A549 (cell line): Measurements from ENCODE around the gene GALNT14. TPM values are rescaled to one million over a fixed set of nuclear protein-coding genes. Genes with fewer than 3 reads are reported as not detected.

ENCODE experiments used
- ATAC-seq, 2 experiments: fragments of 200-7000 bp in 1 of 2; fragments of >200 bp in 1 of 2; cut with Nextera tagmentation in 1 of 2; cut with Tn5 transposase in 1 of 2; 3 replicates each; pipeline versions ENCODE4 v1.8.0 to v1.9.1; 2018 to 2020; ENCODE audit warnings: mild to moderate bottlenecking in 1 of 2, moderate library complexity in 1 of 2
- CTCF ChIA-PET: fragments of 300-600 bp; sonication (Branson Sonifier 250); formaldehyde crosslinking; extraction: SDS; loops from one replicate; lab custom pipeline; 2021; ENCODE audit warnings: antibody characterized with exemption, inconsistent platforms; lab: Yijun Ruan, JAX
- POLR2A ChIA-PET: fragments of 350-600 bp; formaldehyde crosslinking; extraction: SDS; loops from one replicate; lab custom pipeline; 2021; ENCODE audit warnings: antibody characterized with exemption, inconsistent platforms; lab: Yijun Ruan, JAX
- DNase-seq, 2 experiments: peaks; one replicate each; pipeline versions ENCODE4 v3.0.0 to v3.0.0-alpha.2; 2011 to 2016; ENCODE audit warnings: low read depth in 1 of 2, low spot score in 1 of 2
- FAIRE-seq: peaks from 2 replicates; lab custom pipeline; 2011; peaks lifted over from hg19 to GRCh38; lab: Jason Lieb, UNC
- H3K27ac ChIP-seq, 2 experiments: fragments of >200 bp; sonication (Bioruptor Twin); formaldehyde crosslinking; 3 replicates each; pipeline ENCODE4 v1.5.1; 2016 to 2017
- H3K4me1 ChIP-seq: fragments of >200 bp; sonication (Bioruptor Twin); formaldehyde crosslinking; 3 replicates; pipeline ENCODE4 v1.6.1; 2016
- H3K4me2 ChIP-seq: fragments of >200 bp; sonication (Bioruptor Twin); formaldehyde crosslinking; 3 replicates; pipeline ENCODE4 v1.6.1; 2016
- H3K4me3 ChIP-seq: fragments of >200 bp; sonication (Bioruptor Twin); formaldehyde crosslinking; 3 replicates; pipeline ENCODE4 v1.5.1; 2016
- H3K9me3 ChIP-seq: fragments of >200 bp; sonication (Bioruptor Twin); formaldehyde crosslinking; 3 replicates; pipeline ENCODE4 v1.6.1; 2016
- BCL3 ChIP-seq: fragments of >200 bp; sonication (Bioruptor Twin); formaldehyde crosslinking; IDR thresholded peaks from 3 replicates; pipeline ENCODE4 v1.6.1; 2016
- BHLHE40 ChIP-seq: IDR thresholded peaks from 2 replicates; pipeline ENCODE4 v1.6.1; 2012; ENCODE audit warnings: low read depth, low read length, inconsistent platforms
- CBX8 ChIP-seq: fragments of 200-600 bp; sonication (generic); IDR thresholded peaks from 2 replicates; pipeline ENCODE4 v1.6.1; 2016
- CHD2 ChIP-seq: fragments of 150-350 bp; IDR thresholded peaks from 2 replicates; pipeline ENCODE4 v1.6.1; 2014; ENCODE audit warnings: low read length; ENCODE audit not compliant: partially characterized antibody
- CHD4 ChIP-seq: fragments of 200-600 bp; sonication (generic); IDR thresholded peaks from 2 replicates; pipeline ENCODE4 v1.6.1; 2016; ENCODE audit warnings: antibody characterized with exemption, mild to moderate bottlenecking, borderline replicate concordance
- EHF ChIP-seq: fragments of 250-450 bp; sonication (Bioruptor Pico); IDR thresholded peaks from 2 replicates; pipeline ENCODE4 v1.5.0; 2020; ENCODE audit warnings: mild to moderate bottlenecking
- EHMT2 ChIP-seq: fragments of 200-600 bp; sonication (generic); IDR thresholded peaks from 2 replicates; pipeline ENCODE4 v1.6.1; 2016; ENCODE audit warnings: antibody characterized with exemption, low read depth, mild to moderate bottlenecking, moderate library complexity
- ELK1 ChIP-seq: fragments of 150-350 bp; IDR thresholded peaks from 2 replicates; pipeline ENCODE4 v1.6.1; 2014; ENCODE audit warnings: low read depth, mild to moderate bottlenecking, low read length
- EP300 ChIP-seq, 2 experiments: fragments of >200 bp; sonication (Bioruptor Twin); formaldehyde crosslinking; IDR thresholded peaks; 2 replicates in 1 of 2; 3 replicates in 1 of 2; pipeline ENCODE4 v1.6.1; 2016 to 2017
- ESRRA ChIP-seq: fragments of 150-350 bp; IDR thresholded peaks from 2 replicates; pipeline ENCODE4 v1.6.1; 2014; ENCODE audit warnings: mild to moderate bottlenecking, low read length, borderline replicate concordance
- HES2 ChIP-seq: fragments of >200 bp; sonication (Bioruptor Twin); formaldehyde crosslinking; IDR thresholded peaks from 2 replicates; pipeline ENCODE4 v1.6.1; 2016
- HEYL ChIP-seq: fragments of 250-450 bp; sonication (Bioruptor Pico); IDR thresholded peaks from 2 replicates; pipeline ENCODE4 v1.8.0; 2021; ENCODE audit warnings: mild to moderate bottlenecking, moderate library complexity
- JUN ChIP-seq, 2 experiments: fragments of >200 bp; sonication (Bioruptor Twin); formaldehyde crosslinking; IDR thresholded peaks; 2 replicates in 1 of 2; 3 replicates in 1 of 2; pipeline ENCODE4 v1.6.1; 2016 to 2017
- KDM1A ChIP-seq: fragments of 200-600 bp; sonication (generic); IDR thresholded peaks from 2 replicates; pipeline ENCODE4 v1.6.1; 2016; ENCODE audit warnings: low read depth, mild to moderate bottlenecking
- KDM5A ChIP-seq: fragments of 200-600 bp; sonication (generic); IDR thresholded peaks from 2 replicates; pipeline ENCODE4 v1.6.1; 2016; ENCODE audit warnings: antibody characterized with exemption, mild to moderate bottlenecking
- MAFK ChIP-seq: fragments of 450-650 bp; IDR thresholded peaks from 2 replicates; pipeline ENCODE4 v1.6.1; 2014; ENCODE audit not compliant: partially characterized antibody
- MAZ ChIP-seq: fragments of 150-350 bp; IDR thresholded peaks from 2 replicates; pipeline ENCODE4 v1.6.1; 2014; ENCODE audit warnings: antibody characterized with exemption, low read depth, low read length, borderline replicate concordance
- MYC ChIP-seq: IDR thresholded peaks from 2 replicates; pipeline ENCODE4 v1.6.1; 2012; ENCODE audit warnings: mild to moderate bottlenecking, inconsistent platforms, low read length, improper control_type of control experiment, borderline replicate concordance
- NPAS2 ChIP-seq: fragments of 250-450 bp; sonication (Bioruptor Pico); IDR thresholded peaks from 2 replicates; pipeline ENCODE4 v1.8.0; 2022; ENCODE audit warnings: mild to moderate bottlenecking, moderate library complexity, borderline replicate concordance
- PBX3 ChIP-seq: IDR thresholded peaks from 2 replicates; pipeline ENCODE4 v1.6.1; 2012
- RCOR1 ChIP-seq: fragments of 150-350 bp; IDR thresholded peaks from 2 replicates; pipeline ENCODE4 v1.6.1; 2014; ENCODE audit warnings: antibody characterized with exemption, low read length, low read depth
- RFX5 ChIP-seq: fragments of 450-650 bp; IDR thresholded peaks from 2 replicates; pipeline ENCODE4 v1.7.1; 2014; ENCODE audit warnings: antibody characterized with exemption, mild to moderate bottlenecking, moderate library complexity
- RNF2 ChIP-seq: fragments of 200-600 bp; sonication (generic); IDR thresholded peaks from 2 replicates; pipeline ENCODE4 v1.6.1; 2016; ENCODE audit warnings: low read depth, mild to moderate bottlenecking, antibody characterized with exemption, moderate library complexity, borderline replicate concordance
- SMC3 ChIP-seq: fragments of >200 bp; sonication (Bioruptor Twin); formaldehyde crosslinking; IDR thresholded peaks from 3 replicates; pipeline ENCODE4 v1.6.1; 2018; ENCODE audit warnings: inconsistent platforms
- SREBF2 ChIP-seq: fragments of 450-650 bp; IDR thresholded peaks from 2 replicates; pipeline ENCODE4 v1.6.1; 2014; ENCODE audit warnings: mild to moderate bottlenecking, moderate library complexity
- TP53 ChIP-seq: fragments of 250-450 bp; sonication (Bioruptor Pico); IDR thresholded peaks from 2 replicates; pipeline ENCODE4 v1.5.0; 2021; ENCODE audit warnings: mild to moderate bottlenecking, moderate library complexity
- ZC3H11A ChIP-seq: fragments of 450-650 bp; IDR thresholded peaks from 2 replicates; pipeline ENCODE4 v1.6.1; 2014; ENCODE audit warnings: antibody characterized with exemption, mild to moderate bottlenecking
- ZFP36 ChIP-seq: fragments of 450-650 bp; IDR thresholded peaks from 2 replicates; pipeline ENCODE4 v1.6.1; 2014; ENCODE audit warnings: borderline replicate concordance; ENCODE audit not compliant: partially characterized antibody
- WGBS: methylation state at CpG from one replicate; pipeline ENCODE4 v1.1.6; 2017; ENCODE audit errors: missing lambda C conversion rate; 5-methylcytosine and 5-hydroxymethylcytosine counted together
- polyA plus RNA-seq, 4 experiments: library from polyadenylated mRNA; depleted of rRNA in 3 of 4; stranded (reverse); fragments of >200 nt; fragmentation: RNase III in 1 of 4; extraction: RNeasy Plus Mini Kit Qiagen cat#74134 plus additional on column Dnase treatment in 1 of 4; gene quantifications; 2 replicates in 3 of 4; 3 replicates in 1 of 4; pipeline ENCODE4 v1.2.3, GENCODE V29; 2011 to 2017
- TF ChIP-seq, protein P1 (sequence below): IDR thresholded peaks from 2 replicates; pipeline ENCODE4 v1.6.1; 2012; ENCODE audit warnings: low read depth, borderline replicate concordance
- TF ChIP-seq, protein P2 (sequence below): fragments of 450-650 bp; IDR thresholded peaks from 2 replicates; pipeline ENCODE4 v1.6.1; 2014; ENCODE audit warnings: antibody characterized with exemption
- TF ChIP-seq, protein P3 (sequence below): fragments of 250-450 bp; sonication (Bioruptor Pico); IDR thresholded peaks from 2 replicates; pipeline ENCODE4 v1.5.0; 2021; ENCODE audit warnings: mild to moderate bottlenecking, moderate library complexity, borderline replicate concordance

The GALNT14 gene
- polyA plus RNA-seq, 2 of the 4 experiments (the other 2 are of a cell fraction) = 34.4 to 38.3 TPM

DNA sequence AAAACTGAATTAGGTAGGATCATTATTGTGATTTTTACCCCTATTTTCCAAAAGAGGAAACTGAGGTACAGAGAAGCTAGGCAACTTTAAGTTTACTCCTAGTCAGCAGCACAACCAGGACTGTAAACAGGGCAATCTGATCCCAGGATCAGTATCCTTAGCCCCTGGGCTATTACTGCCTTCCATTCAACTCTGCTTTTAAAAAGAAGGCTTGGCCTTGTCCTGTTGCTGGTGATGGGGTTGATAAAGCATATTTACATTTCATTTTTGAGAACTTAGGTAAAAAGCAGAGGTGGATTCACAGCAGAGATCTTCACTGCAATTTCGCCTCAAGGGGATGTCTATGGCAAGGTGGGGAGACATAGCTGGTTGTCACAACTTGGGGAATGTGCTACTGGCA lies 148.5 kb downstream of the GALNT14 start:
- no peaks in the 10 kb centered on the region for H3K9me3 ChIP-seq
- ATAC-seq = no peak
- H3K4me3 ChIP-seq = no peak overlapping the region
- no peaks in the 10 kb centered on the region for H3K4me1 ChIP-seq
- WGBS = 83% methylated on average over 1 of the region's 1 CpG
- TF ChIP-seq CHD4 (no peak), TP53 (CRISPR knock-in tag) (no peak), JUN (IDR thresholded peaks at IDR 0.05) (no peak), SREBF2 (no peak), CBX8 (no peak), ZFP36 (no peak), ESRRA (no peak), BHLHE40 (no peak), BCL3 (no peak), EHF (CRISPR knock-in tag) (no peak), PBX3 (no peak), RCOR1 (no peak), KDM1A (no peak), SMC3 (no peak), HES2 (no peak), EP300 (IDR thresholded peaks at IDR 0.05) (no peak), HEYL (CRISPR knock-in tag) (no peak)
- TF ChIP-seq, protein P1, sequence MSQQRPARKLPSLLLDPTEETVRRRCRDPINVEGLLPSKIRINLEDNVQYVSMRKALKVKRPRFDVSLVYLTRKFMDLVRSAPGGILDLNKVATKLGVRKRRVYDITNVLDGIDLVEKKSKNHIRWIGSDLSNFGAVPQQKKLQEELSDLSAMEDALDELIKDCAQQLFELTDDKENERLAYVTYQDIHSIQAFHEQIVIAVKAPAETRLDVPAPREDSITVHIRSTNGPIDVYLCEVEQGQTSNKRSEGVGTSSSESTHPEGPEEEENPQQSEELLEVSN = no peak
- DNase-seq = no peak
- ChIA-PET CTCF (interaction anchor here (0.9 kb wide), 1 partner anchor 10 kb away, joined by 5 read pairs; no protein-coding TSS in a partner anchor), POLR2A (no interaction called here)
- no peak overlapping the region for H3K4me2 ChIP-seq
- H3K27ac ChIP-seq = no peak overlapping the region
- FAIRE-seq = no peak

DNA sequence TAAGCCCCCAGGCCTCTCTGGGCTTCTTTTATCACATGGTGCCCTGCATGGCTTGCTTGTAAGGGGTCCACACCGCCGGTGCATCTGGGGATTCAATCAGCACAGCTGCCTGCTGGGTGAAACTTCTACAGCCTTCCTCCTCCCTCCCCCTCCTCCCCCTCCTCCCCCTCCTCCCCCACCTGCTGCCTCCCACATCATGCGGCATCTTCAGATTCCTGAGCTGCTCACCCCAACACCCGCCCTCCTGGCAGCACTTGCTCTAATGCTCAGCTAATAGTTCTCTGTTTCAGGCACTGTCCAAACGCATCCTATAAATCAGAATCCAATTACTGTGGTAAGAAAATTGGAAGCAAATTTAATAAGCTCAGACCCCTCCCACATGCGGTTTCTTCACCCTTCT lies 150.7 kb downstream of the GALNT14 start:
- H3K27ac ChIP-seq = no peak overlapping the region
- no peaks in the 10 kb centered on the region for H3K4me1 ChIP-seq
- no peak overlapping the region for H3K4me2 ChIP-seq
- 89% methylated on average over 6 of the region's 6 CpGs for WGBS
- ChIA-PET POLR2A (no interaction called here), CTCF (interaction anchor here (1.4 to 1.7 kb wide), 2 partner anchors 22 to 151 kb away, joined by 3 to 5 read pairs; partner anchors contain the start of gene GALNT14)
- ATAC-seq (no peak), DNase-seq (no peak), FAIRE-seq (no peak)
- TF ChIP-seq MAZ (no peak), KDM5A (no peak), CHD2 (no peak), RNF2 (no peak), JUN (IDR thresholded peaks at IDR 0.05) (no peak), EHMT2 (no peak), CBX8 (no peak), ZC3H11A (no peak), MAFK (no peak), ZFP36 (no peak), RFX5 (no peak), NPAS2 (CRISPR knock-in tag) (no peak), ELK1 (no peak), BCL3 (no peak), MYC (no peak)
- TF ChIP-seq, protein P2, sequence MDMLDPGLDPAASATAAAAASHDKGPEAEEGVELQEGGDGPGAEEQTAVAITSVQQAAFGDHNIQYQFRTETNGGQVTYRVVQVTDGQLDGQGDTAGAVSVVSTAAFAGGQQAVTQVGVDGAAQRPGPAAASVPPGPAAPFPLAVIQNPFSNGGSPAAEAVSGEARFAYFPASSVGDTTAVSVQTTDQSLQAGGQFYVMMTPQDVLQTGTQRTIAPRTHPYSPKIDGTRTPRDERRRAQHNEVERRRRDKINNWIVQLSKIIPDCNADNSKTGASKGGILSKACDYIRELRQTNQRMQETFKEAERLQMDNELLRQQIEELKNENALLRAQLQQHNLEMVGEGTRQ = no peak
- TF ChIP-seq, protein P3, sequence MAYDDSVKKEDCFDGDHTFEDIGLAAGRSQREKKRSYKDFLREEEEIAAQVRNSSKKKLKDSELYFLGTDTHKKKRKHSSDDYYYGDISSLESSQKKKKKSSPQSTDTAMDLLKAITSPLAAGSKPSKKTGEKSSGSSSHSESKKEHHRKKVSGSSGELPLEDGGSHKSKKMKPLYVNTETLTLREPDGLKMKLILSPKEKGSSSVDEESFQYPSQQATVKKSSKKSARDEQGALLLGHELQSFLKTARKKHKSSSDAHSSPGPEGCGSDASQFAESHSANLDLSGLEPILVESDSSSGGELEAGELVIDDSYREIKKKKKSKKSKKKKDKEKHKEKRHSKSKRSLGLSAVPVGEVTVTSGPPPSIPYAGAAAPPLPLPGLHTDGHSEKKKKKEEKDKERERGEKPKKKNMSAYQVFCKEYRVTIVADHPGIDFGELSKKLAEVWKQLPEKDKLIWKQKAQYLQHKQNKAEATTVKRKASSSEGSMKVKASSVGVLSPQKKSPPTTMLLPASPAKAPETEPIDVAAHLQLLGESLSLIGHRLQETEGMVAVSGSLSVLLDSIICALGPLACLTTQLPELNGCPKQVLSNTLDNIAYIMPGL (CRISPR knock-in tag) = no peak
- H3K9me3 ChIP-seq = no peaks in the 10 kb centered on the region
- no peak overlapping the region for H3K4me3 ChIP-seq
